RKO (cell line): ENCODE measurements around the gene TAF4.
"Not testable (repeated sequence)": the region's sequence is repeated elsewhere in the genome, so short reads cannot be mapped to it uniquely, and the experiment has no call there.

Experiments used
- DNase-seq: peaks from one replicate; pipeline ENCODE4 v3.0.0-alpha.2; 2016; ENCODE audit warnings: low spot score

The TAF4 gene

GRCh38 chr20:62080249-62080990, 14.7 kb upstream of the TAF4 start:
- no peak for DNase-seq

DNA sequence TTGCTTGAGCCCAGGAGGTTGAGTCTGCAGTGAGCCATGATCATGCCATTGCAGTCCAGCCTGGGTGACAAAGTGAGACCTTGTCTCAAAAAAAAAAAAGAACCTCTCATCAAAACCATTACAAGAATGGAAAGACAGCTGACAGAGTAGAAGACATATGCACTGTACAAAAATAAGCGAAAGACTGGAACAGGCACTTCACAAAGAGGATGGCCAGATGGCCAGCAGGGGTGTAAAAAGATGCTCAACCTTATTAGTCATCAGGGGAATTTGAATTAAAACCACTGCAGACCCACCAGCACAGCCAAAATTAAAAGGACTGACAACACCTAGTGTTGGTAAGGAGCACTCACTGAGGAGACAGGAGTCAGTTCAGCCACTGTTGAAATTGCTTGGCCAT, 13.5 kb upstream of the TAF4 start:
- DNase-seq = no peak

DNA sequence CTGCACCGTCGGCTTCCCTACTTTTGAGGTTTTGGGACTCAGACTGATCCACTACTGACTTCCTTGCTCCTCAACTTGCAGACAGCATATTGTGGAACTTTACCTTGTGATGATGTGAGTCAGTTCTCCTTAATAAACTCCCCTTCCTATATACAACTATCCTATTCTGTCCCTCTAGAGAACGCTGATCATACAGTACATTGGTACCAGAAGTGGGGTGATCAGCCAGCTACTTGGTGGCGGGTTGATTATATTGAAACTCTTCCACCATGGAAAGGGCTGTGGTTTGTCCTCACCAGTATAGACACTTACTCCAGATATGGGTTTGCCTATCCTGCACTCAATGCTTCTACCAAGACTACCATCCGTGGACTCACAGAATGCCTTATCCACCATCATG, 7.6 kb upstream of the TAF4 start:
- DNase-seq = no peak

DNA sequence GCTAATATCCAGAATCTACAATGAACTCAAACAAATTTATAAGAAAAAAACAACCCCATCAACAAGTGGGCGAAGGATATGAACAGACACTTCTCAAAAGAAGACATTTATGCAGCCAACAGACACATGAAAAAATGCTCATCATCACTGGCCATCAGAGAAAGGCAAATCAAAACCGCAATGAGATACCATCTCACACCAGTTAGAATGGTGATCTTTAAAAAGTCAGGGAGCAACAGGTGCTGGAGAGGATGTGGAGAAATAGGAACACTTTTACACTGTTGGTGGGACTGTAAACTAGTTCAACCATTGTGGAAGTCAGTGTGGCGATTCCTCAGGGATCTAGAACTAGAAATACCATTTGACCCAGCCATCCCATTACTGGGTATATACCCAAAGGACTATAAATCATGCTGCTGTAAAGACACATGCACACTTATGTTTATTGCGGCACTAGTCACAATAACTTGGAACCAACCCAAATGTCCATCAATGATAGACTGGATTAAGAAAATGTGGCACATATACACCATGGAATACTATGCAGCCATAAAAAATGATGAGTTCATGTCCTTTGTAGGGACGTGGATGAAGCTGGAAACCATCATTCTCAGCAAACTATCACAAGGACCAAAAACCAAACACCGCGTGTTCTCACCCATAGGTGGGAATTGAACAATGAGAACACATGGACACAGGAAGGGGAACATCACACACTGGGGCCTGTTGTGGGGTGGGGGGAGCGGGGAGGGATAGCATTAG, 6.2 kb upstream of the TAF4 start:
- not testable (repeated sequence) for DNase-seq

- peak; percentile 72 for DNase-seq
These were observed 4.1 kb upstream of the TAF4 start for GRCh38 chr20:62069741-62070216.

DNA sequence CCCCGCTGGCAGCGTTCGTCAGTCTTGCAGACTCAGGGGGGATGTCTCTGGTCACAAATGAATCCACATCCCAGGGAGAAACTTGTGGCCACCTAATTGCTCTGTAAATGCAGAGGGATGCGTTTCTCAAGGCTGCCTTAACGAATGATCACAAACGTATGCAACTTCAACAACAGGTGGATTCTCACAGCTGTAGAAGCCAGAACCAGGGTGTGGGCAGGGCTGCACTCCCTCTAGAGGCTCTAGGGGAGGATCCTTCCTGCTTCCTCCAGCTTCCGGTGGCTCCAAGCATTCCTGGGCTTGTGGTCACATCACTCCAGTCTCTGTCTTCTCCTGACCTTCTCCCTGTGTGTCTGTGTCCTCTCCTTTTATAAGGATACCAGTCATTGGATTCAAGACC, 3.3 kb upstream of the TAF4 start:
- no peak for DNase-seq

DNA sequence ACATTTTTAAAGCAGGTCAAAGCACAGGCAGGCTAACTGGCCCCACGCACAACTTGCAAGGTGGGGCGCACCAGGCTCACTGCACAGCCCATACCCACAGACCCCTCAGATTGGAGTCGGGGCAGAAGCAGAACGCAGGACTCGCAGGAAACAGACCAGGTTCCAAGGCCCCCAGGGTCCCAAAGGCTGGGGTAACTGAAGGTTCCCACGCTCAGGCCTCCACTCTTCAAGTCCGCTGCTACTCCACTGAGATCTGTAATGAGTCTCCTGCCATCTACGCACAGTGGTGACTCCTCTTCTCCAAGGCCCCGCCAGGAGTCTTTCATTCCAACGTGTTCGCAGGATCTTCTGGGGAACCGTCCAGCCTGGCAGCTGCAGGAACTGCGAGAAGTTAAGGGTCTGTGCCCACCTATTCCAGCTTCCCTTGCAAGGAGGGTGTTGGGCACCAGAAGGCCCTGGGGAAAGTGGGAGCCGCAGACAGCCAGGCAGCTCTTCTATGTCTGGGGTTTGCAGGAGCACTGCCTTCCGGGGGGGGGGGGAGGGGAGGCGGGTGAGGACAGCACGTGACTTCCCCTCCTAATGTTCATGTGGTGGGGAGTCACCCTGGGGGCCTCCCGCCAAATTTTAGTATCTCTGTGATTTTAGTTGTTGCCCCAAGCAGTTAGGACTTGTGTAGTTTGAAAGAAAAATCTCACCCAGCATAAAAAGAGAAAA, 2.0 kb upstream of the TAF4 start:
- no peak for DNase-seq

DNA sequence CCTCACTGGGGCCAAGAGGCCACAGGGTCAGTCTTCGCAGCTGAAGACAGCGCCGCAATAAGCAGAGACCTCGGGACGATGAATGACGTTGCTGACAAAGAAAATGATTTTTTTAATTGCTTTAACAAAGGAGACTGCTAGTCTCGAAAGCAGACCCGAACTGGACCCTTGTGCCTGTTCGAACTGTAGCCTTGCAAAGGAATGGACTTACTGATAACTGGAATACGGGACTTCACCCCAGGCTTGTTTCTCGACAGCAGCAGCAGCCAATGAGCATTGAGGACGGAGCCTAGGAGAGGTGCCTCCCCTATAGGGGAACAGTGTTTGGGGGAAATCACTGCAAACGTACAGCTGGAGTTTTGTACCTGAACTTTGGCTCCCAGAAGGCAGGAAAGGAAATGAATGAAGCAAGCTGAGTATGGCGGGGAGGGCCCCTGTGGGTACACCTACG, 1.3 kb upstream of the TAF4 start:
- DNase-seq = no peak

GRCh38 chr20:62066339-62066982, 780 bp upstream of the TAF4 start:
- peak; percentile 54 for DNase-seq

- no peak for DNase-seq
These were observed 659 bp downstream of the TAF4 start for GRCh38 chr20:62064770-62065673.

DNA sequence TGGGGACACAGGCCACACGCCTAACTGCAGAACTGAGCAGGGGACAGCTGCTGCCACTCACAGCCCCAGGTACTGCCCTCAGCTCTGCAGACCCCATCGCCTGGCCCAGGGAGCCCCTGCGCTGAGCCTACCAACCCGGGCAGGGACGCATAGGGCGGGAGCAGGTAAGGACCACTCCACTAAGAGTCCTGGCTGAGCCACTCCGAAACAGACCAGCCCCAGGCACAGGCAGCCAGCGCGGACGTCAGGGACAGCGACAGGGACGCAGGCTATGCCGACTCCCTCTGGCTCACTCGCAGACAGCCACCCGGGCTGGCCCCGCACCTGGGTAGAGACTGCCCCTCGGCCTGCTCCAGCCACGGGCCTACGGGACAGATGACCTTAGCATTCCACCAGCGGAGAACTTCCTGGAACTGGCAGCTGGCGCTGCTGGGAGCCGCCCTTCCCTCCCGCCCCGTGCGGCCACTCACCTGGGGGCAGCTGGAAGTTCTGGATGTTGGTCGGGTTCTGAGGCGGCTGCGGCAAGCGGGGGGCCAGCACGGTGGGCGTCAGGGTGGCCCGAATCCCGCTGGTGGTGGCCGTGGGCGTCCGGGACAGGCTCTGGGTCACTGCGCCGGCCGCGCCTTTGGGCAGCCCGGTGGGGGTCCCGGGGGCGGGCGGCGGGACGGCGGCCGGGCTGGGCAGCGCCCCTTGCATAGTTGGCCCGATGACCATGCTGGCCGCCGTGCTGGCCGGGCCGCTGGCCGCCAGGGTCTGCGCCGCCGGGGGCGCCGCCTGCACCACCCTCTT, 1.5 kb downstream of the TAF4 start:
- no peak for DNase-seq

DNA sequence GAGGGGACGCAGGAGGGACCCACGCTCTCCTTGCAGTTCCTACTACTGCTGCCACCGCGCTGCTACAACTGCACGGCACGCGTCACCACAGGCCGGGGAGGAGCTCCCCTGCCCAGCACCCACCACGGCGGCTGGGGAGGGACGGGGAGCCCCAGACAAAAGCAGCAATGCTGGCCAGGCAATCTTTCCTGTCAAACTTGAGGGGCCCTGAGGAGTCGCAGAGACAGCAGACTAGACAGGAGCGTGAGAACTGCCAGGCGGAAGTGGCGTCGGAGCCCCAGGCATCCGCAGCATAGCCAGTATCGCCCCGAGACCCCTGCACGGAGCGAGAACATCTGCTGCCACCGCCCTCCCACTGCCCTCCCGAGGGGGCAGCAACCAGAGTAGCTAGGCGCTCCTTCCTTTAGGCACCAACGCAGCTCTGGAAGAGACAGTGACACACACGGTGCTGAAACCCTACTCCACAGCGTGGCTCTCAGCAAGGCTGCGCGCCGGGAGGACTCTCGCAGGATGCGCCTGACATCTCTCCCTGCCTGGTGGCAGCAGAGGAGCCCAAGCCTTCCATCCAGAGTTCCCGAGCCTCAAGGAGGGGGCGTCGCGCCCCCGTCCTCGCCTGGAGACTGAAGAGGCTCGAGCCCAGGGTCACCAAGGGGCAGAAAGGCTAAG, 2.2 kb downstream of the TAF4 start:
- no peak for DNase-seq

DNA sequence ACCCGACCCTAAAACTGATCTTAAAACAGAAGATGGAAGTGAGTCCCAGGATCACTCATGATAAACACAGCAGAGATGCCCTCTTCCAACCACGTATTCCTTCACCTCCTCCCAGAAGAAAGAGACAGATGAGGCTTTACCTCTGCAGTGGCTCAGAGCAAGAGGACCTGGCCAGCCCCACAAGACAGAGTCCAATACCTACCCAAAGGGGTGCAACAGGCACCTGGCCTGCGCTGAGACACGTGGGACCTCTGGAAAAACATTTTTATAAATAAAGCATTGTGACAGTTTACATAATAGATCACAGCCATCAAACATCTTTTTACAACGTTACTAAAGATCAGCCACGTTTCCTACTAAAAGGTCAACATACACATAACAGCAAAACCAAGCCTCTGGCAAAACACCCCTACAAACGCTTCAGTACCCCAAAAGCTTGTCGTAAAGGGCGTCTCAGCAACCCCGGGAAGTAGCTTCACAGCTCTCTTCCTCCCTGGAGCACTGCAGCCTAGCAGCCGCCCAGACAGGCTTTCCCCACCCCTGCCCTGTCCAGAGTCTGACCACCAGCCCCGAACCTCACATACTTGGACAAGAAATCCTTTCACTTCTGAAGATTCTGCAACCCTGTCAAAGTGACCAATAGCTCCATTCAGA, 2.9 kb downstream of the TAF4 start:
- no peak for DNase-seq

GRCh38 chr20:62061851-62062423, 3.7 kb downstream of the TAF4 start:
- no peak for DNase-seq

GRCh38 chr20:62060631-62061541, 4.8 kb downstream of the TAF4 start:
- no peak for DNase-seq

- DNase-seq = no peak
These were observed 5.6 kb downstream of the TAF4 start for GRCh38 chr20:62059920-62060630.

DNA sequence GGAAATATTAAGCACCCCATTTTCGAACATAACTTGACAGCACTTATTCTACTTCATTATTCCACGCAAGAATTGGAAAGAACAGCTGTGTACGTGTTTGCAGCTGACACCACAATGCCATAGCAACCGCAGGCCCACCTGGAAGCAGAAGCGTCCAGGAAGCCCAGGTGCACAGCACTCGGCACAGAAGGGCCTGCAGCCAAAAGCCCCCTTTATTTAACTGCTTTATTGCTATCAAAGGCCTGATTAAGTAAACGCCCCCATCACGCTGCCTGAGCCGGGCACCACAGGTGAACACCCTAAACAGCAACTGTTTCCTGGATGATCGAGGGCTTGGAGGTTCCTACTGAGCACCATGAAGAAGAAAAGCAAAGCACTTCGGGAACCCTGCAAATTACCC, 6.3 kb downstream of the TAF4 start:
- DNase-seq = no peak
